VCaP (cell line): ENCODE measurements around the gene USP32.

Experiments
- H3K27ac ChIP-seq: fragments of 450-650 bp; 2 replicates; pipeline ENCODE4 v1.5.1; 2017
- CTCF ChIP-seq: fragments of 450-650 bp; conservative IDR thresholded peaks from 2 replicates; pipeline ENCODE4 v1.5.1; 2017; ENCODE audit warnings: mild to moderate bottlenecking, moderate library complexity

Gene USP32

DNA sequence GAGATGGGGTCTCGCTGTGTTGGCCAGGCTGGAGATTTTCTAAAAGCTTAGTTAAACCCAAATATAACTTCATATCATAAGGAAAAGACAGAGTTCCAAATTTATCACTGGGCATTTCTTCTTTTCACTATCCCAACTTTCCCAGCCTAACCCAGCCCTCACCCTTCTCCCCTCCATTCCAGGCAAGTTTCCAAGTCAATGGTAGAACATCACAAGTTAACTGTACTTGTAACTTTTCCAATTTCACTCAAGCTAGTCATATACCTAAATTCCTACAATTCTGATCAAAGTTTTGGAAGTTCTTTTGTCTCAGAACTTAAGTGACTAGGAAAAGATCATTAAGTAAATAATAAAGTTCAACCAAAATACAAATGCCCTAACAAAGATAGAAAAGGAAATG, 61.2 kb downstream of the USP32 start:
- TF ChIP-seq CTCF: no peak
- no peak overlapping the region for H3K27ac ChIP-seq

GRCh38 chr17:60328679-60329078, 63.3 kb downstream of the USP32 start:
- no peak overlapping the region for H3K27ac ChIP-seq
- TF ChIP-seq CTCF: no peak

DNA sequence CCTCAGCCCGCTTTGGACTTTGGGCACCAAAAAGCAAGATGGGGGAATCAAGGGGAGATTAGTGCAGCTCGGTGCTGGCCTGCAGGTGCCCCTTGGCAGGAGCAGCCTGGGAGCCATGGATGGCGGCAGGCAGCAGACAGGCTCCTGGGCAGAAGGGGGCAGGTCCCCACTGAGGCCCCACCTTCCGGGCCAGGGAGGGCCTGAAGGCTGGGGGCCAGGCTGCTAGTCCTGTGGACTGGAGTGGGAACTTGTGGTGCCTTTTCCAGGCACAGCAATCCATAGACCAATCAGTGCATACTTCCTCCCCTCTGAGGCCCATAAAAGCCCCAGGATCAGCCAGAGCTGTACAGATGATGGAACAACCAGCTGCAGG, 64.0 kb downstream of the USP32 start:
- H3K27ac ChIP-seq: no peak overlapping the region; the same call in 1 of the 2 replicates
- no peak for TF ChIP-seq CTCF

DNA sequence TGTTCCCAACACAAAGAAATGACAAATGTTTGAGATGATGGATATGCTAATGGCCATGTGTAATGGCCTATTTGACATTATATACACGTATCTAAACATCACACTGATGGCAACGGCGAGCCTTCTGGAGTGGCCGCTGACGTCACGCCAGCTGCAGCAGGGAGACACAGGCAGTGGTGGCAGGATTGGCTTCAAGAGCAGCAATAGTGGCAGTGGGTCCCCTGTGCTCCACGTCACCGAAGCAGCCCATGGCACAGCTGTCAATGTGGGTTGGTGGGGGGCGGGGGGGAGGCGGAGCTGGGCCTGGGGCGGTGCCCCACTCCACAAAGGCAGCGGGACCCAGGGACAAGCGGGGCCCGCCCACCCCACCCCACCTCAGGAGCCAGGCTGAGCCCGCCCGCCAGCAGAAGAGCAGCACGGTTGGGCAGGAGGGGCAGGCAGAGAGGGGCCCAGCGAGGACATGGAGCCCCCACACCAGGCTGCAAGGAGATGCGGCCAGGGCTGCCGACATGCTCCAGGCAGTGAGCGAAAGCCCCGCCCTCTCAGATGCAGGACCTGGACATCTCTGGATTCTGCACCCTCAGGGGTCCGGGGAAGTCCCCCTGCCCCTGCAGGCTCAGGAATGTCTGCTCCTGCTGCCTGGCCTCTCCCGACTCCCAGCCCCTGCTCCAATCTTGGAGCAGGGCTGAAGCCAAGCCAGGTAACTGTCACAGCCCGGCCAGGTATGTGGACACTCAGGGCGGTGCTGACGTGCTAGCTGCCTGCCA, 64.6 kb downstream of the USP32 start:
- TF ChIP-seq CTCF: no peak
- peak overlapping the region; percentile 41 for H3K27ac ChIP-seq

DNA sequence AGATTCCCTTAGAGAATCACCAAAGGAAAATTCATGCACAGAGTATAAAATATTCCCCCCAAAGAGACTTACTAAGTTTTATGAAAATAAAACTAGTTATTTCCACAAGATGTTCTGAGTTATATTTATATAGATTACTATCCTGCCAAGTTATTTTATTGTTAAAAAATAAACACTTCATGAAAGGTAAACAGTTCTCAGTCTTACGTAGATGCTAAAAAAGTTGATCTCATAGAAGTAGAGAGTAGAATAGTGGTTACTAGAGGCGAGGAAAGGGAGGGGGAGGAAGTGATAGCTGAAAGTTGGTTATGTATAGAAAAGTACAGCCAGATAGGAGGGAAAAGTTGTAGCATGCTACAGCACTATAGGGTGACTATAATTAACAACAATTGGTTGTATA, 65.2 kb downstream of the USP32 start:
- TF ChIP-seq CTCF: no peak
- peak overlapping the region; percentile 41 for H3K27ac ChIP-seq

- H3K27ac ChIP-seq: peak overlapping the region; percentile 41
- TF ChIP-seq CTCF: no peak
Observed at GRCh38 chr17:60325730-60326524, 66.0 kb downstream of the USP32 start.

DNA sequence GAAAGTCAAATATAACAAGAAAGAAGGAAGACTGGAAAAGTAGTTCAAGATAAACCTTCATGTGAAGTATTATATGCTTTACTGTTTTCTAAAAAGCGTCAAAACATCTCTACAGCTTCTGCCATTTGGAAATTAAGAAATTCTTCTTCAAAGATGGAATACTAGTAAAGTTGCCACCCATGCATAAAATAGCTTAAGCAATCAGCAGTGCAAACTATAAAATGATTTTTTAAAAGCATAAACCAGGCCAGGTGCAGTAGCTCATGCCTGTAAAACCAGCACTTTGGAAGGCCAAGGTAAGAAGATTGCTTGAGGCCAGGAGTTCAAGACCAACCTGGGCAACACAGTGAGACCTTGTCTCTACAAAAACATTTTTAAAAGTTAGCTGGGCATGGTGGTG, 68.2 kb downstream of the USP32 start:
- H3K27ac ChIP-seq: no peak overlapping the region
- TF ChIP-seq CTCF: no peak
